WTC11 (cell line): ENCODE measurements around the gene SNRPA. TPM values are rescaled to one million over a fixed set of nuclear protein-coding genes. Genes with fewer than 3 reads are reported as not detected.

Experiments
- ATAC-seq: fragments of 200-7000 bp; cut with Tn5 transposase; 2 replicates; pipeline ENCODE4 v1.10.0; 2021; ENCODE audit warnings: mild to moderate bottlenecking, moderate library complexity
- CTCF ChIA-PET: fragments of 300-600 bp; sonication (Branson Sonifier 250); formaldehyde crosslinking; loops from one replicate; lab custom pipeline; 2021; ENCODE audit warnings: antibody characterized with exemption; lab: Charles Lee
- POLR2A ChIA-PET: fragments of 350-600 bp; sonication (Branson Sonifier 250); formaldehyde crosslinking; loops from one replicate; lab custom pipeline; 2021; ENCODE audit warnings: antibody characterized with exemption; lab: Charles Lee
- DNase-seq: peaks from one replicate; pipeline ENCODE4 v3.0.0; 2021; ENCODE audit warnings: low spot score
- H3K27ac Mint-ChIP-seq: 2 replicates; pipeline ENCODE4 v1.8.0; 2021; ENCODE audit warnings: mixed read lengths
- H3K27me3 Mint-ChIP-seq: 2 replicates; pipeline ENCODE4 v1.8.0; 2021; ENCODE audit warnings: low read depth, mild to moderate bottlenecking, moderate library complexity, mixed read lengths
- H3K36me3 Mint-ChIP-seq: 2 replicates; pipeline ENCODE4 v1.8.0; 2021; ENCODE audit warnings: mixed read lengths
- H3K4me1 Mint-ChIP-seq: 2 replicates; pipeline ENCODE4 v1.8.0; 2022; ENCODE audit warnings: mixed read lengths
- H3K4me3 Mint-ChIP-seq: 2 replicates; pipeline ENCODE4 v1.8.0; 2021; ENCODE audit warnings: mild to moderate bottlenecking, moderate library complexity, mixed read lengths
- H3K9me3 Mint-ChIP-seq: 2 replicates; pipeline ENCODE4 v1.8.0; 2021; ENCODE audit warnings: mixed read lengths
- ATF2 ChIP-seq: sonication (generic); formaldehyde crosslinking; IDR thresholded peaks from 2 replicates; pipeline ENCODE4 v1.8.1; 2022; ENCODE audit warnings: low read depth, missing genetic modification reagents, borderline replicate concordance
- ATF3 ChIP-seq: sonication (generic); formaldehyde crosslinking; conservative IDR thresholded peaks from 2 replicates; pipeline ENCODE4 v1.8.1; 2022; ENCODE audit warnings: mild to moderate bottlenecking, missing genetic modification reagents
- ELF4 ChIP-seq: sonication (generic); formaldehyde crosslinking; IDR thresholded peaks from 2 replicates; pipeline ENCODE4 v1.8.1; 2022; ENCODE audit warnings: low read depth, mild to moderate bottlenecking, moderate library complexity, missing genetic modification reagents
- ESRRA ChIP-seq: sonication (generic); formaldehyde crosslinking; IDR thresholded peaks from 2 replicates; pipeline ENCODE4 v1.8.1; 2022; ENCODE audit warnings: mild to moderate bottlenecking, missing genetic modification reagents, borderline replicate concordance
- HMGA2 ChIP-seq: fragments of 250-450 bp; sonication (Bioruptor Pico); IDR thresholded peaks from 2 replicates; pipeline ENCODE4 v1.4.0; 2021; ENCODE audit warnings: mild to moderate bottlenecking, moderate library complexity
- IRF2 ChIP-seq: sonication (generic); formaldehyde crosslinking; IDR thresholded peaks from 2 replicates; pipeline ENCODE4 v1.8.0; 2022; ENCODE audit warnings: low read depth, missing genetic modification reagents, borderline replicate concordance
- JAZF1 ChIP-seq: fragments of 250-450 bp; sonication (Bioruptor Pico); IDR thresholded peaks from 2 replicates; pipeline ENCODE4 v1.9.0; 2021; ENCODE audit warnings: moderate library complexity, mild to moderate bottlenecking, inconsistent platforms
- NR2C2 ChIP-seq: sonication (generic); formaldehyde crosslinking; IDR thresholded peaks from 2 replicates; pipeline ENCODE4 v1.8.0; 2022; ENCODE audit warnings: mild to moderate bottlenecking, missing genetic modification reagents
- PRDM15 ChIP-seq: sonication (generic); formaldehyde crosslinking; IDR thresholded peaks from 2 replicates; pipeline ENCODE4 v1.8.0; 2022; ENCODE audit warnings: missing genetic modification reagents
- RELA ChIP-seq: sonication (generic); formaldehyde crosslinking; IDR thresholded peaks from 2 replicates; pipeline ENCODE4 v1.8.1; 2022; ENCODE audit warnings: missing genetic modification reagents, mild to moderate bottlenecking, borderline replicate concordance
- SOX15 ChIP-seq: fragments of 250-450 bp; sonication (Bioruptor Pico); IDR thresholded peaks from 2 replicates; pipeline ENCODE4 v1.9.0; 2021; ENCODE audit warnings: mild to moderate bottlenecking
- SP1 ChIP-seq: sonication (generic); formaldehyde crosslinking; conservative IDR thresholded peaks from 2 replicates; pipeline ENCODE4 v1.8.1; 2022; ENCODE audit warnings: missing genetic modification reagents
- TEAD1 ChIP-seq: sonication (generic); formaldehyde crosslinking; IDR thresholded peaks from 2 replicates; pipeline ENCODE4 v1.8.0; 2022; ENCODE audit warnings: mild to moderate bottlenecking, missing genetic modification reagents
- ZMAT4 ChIP-seq: fragments of 250-450 bp; sonication (Bioruptor Pico); IDR thresholded peaks from 2 replicates; pipeline ENCODE4 v1.9.0; 2021; ENCODE audit warnings: mild to moderate bottlenecking
- ZNF138 ChIP-seq: sonication (generic); formaldehyde crosslinking; conservative IDR thresholded peaks from 2 replicates; pipeline ENCODE4 v1.8.1; 2022; ENCODE audit warnings: mild to moderate bottlenecking, moderate library complexity, missing genetic modification reagents
- ZNF416 ChIP-seq: fragments of 250-450 bp; sonication (Bioruptor Pico); IDR thresholded peaks from 2 replicates; pipeline ENCODE4 v1.9.0; 2021; ENCODE audit warnings: mild to moderate bottlenecking, inconsistent platforms
- total RNA-seq: library from RNA; stranded (reverse); gene quantifications from 3 replicates; pipeline ENCODE4 v1.2.3, GENCODE V29; 2021
- TF ChIP-seq, protein P1 (sequence below): sonication (generic); formaldehyde crosslinking; IDR thresholded peaks from 2 replicates; pipeline ENCODE4 v1.8.1; 2023; ENCODE audit warnings: mild to moderate bottlenecking, moderate library complexity, missing genetic modification reagents
- TF ChIP-seq, protein P2 (sequence below): fragments of 250-450 bp; sonication (Bioruptor Pico); IDR thresholded peaks from 2 replicates; pipeline ENCODE4 v1.9.0; 2021; ENCODE audit warnings: moderate library complexity, mild to moderate bottlenecking, inconsistent platforms, borderline replicate concordance
- TF ChIP-seq, protein P3 (sequence below): sonication (generic); formaldehyde crosslinking; IDR thresholded peaks from 2 replicates; pipeline ENCODE4 v1.8.1; 2023; ENCODE audit warnings: mild to moderate bottlenecking, missing genetic modification reagents, moderate library complexity
- TF ChIP-seq, protein P4 (sequence below): sonication (generic); formaldehyde crosslinking; IDR thresholded peaks from 2 replicates; pipeline ENCODE4 v1.8.0; 2022; ENCODE audit warnings: mild to moderate bottlenecking, missing genetic modification reagents

SNRPA gene
- total RNA-seq, 1 experiment from 2014 or later: 227 TPM

- TF ChIP-seq ZMAT4 (no peak), JAZF1 (no peak), PRDM15 (CRISPR knock-in tag) (no peak), ATF2 (CRISPR knock-in tag) (no peak), HMGA2 (CRISPR knock-in tag) (no peak), ZNF138 (no peak)
- TF ChIP-seq, protein P1, sequence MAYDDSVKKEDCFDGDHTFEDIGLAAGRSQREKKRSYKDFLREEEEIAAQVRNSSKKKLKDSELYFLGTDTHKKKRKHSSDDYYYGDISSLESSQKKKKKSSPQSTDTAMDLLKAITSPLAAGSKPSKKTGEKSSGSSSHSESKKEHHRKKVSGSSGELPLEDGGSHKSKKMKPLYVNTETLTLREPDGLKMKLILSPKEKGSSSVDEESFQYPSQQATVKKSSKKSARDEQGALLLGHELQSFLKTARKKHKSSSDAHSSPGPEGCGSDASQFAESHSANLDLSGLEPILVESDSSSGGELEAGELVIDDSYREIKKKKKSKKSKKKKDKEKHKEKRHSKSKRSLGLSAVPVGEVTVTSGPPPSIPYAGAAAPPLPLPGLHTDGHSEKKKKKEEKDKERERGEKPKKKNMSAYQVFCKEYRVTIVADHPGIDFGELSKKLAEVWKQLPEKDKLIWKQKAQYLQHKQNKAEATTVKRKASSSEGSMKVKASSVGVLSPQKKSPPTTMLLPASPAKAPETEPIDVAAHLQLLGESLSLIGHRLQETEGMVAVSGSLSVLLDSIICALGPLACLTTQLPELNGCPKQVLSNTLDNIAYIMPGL: 0 out of 2 replicates have a peak, but pooled peaks have one; percentile 24
- TF ChIP-seq, protein P2, sequence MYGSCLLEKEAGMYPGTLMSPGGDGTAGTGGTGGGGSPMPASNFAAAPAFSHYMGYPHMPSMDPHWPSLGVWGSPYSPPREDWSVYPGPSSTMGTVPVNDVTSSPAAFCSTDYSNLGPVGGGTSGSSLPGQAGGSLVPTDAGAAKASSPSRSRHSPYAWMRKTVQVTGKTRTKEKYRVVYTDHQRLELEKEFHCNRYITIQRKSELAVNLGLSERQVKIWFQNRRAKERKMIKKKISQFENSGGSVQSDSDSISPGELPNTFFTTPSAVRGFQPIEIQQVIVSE (CRISPR knock-in tag): no peak
Measured at GRCh38 chr19:40797963-40798682, 47.1 kb downstream of the SNRPA start (continued).

DNA sequence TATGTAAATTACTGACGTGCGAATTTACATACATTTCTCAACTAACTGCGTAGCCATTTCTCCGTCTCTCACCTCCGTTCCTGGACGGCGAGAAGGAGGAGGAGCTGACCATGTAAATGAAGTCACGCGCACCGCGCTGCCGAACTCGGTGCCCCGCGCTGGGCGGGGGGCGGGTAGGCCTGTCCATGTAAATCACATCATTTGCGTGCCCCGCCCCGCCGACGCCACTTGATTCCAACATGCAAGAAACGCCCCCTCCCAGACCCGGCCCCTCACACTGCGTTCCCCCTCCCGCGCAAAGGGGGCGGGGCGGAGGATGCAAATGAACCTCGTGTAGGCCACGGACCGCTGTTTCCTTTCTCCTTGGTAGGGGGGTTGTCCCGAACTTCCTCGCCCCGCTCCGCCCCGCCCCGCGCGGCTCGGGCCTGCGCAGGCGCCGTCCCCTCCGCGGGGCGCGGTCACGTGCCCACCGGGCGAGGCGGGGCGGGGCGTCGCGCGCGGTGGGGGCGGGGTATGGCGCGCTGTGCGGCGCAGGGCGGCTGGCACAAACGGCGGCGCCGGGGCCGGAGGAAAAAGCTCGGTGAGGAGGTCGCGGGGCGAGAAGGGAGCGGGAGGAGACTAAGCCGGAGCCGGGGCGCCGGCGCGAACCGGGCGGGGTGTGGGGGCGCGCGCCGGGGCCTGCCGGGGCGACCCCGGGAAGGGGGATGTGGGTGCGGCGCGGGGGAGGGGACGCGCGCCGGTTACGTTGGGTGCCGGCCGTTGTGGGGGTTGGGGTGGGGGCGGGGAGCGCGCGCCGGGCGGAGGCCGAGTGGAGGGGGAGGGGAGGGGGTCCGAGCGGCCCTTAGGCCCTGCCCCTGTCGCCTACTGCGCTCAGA, 47.9 kb downstream of the SNRPA start, which contains the start of gene EGLN2:
Gene EGLN2, plus strand, starts transcription at position 509 of the 875 bp plus-strand sequence. CDS start 1,382 bp downstream, outside the sequence.
- ChIA-PET POLR2A (interaction anchor here (0.6 to 3.0 kb wide), 9 partner anchors 8 to 450 kb away, joined by 3 to 48 read pairs (median 6); partner anchors contain the start of genes ACTMAP, COQ8B, ITPKC and NUMBL), CTCF (interaction anchor here (0.6 to 3.3 kb wide), 24 partner anchors 8 to 420 kb away, joined by 3 to 76 read pairs (median 4); partner anchors contain the start of genes ACTMAP, AXL, COQ8B and ITPKC)
- ATAC-seq: peak; percentile 84
- peaks cover 40% of the 10 kb centered on the region for H3K4me1 Mint-ChIP-seq
- H3K27me3 Mint-ChIP-seq: no peaks in the 10 kb centered on the region
- peak; percentile 100 for DNase-seq
- H3K27ac Mint-ChIP-seq: peak within 1 kb of the TSS; percentile 98
- H3K4me3 Mint-ChIP-seq: peak within 1 kb of the TSS; percentile 86
- no peaks in the 10 kb centered on the region for H3K9me3 Mint-ChIP-seq
- peaks cover 9% of the 10 kb centered on the region for H3K36me3 Mint-ChIP-seq
- TF ChIP-seq TEAD1 (CRISPR knock-in tag) (no peak; the same call in 1 of the 2 replicates), ESRRA (CRISPR knock-in tag) (no peak), ATF3 (CRISPR knock-in tag) (no peak), ELF4 (CRISPR knock-in tag) (no peak), SP1 (peak; percentile 87), NR2C2 (no peak), IRF2 (CRISPR knock-in tag) (no peak), SOX15 (CRISPR knock-in tag) (no peak), RELA (no peak), ZNF138 (no peak), ZNF416 (CRISPR knock-in tag) (no peak)
- TF ChIP-seq, protein P1: no peak
- TF ChIP-seq, protein P3, sequence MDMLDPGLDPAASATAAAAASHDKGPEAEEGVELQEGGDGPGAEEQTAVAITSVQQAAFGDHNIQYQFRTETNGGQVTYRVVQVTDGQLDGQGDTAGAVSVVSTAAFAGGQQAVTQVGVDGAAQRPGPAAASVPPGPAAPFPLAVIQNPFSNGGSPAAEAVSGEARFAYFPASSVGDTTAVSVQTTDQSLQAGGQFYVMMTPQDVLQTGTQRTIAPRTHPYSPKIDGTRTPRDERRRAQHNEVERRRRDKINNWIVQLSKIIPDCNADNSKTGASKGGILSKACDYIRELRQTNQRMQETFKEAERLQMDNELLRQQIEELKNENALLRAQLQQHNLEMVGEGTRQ (CRISPR knock-in tag): peak; percentile 97
- TF ChIP-seq, protein P4, sequence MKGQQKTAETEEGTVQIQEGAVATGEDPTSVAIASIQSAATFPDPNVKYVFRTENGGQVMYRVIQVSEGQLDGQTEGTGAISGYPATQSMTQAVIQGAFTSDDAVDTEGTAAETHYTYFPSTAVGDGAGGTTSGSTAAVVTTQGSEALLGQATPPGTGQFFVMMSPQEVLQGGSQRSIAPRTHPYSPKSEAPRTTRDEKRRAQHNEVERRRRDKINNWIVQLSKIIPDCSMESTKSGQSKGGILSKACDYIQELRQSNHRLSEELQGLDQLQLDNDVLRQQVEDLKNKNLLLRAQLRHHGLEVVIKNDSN (CRISPR knock-in tag): peak; percentile 24
